GM12892 (cell line): ENCODE results near the gene ADAMTS12.

Source experiments
- POLR2A ChIP-seq: IDR thresholded peaks from 2 replicates; pipeline ENCODE4 v1.6.1; 2011; ENCODE audit warnings: low read depth, low read length, control low read depth
- POLR2AphosphoS5 ChIP-seq: IDR thresholded peaks from 2 replicates; pipeline ENCODE4 v1.6.1; 2011; ENCODE audit warnings: low read depth, low read length, control low read depth
- TAF1 ChIP-seq: IDR thresholded peaks from 2 replicates; pipeline ENCODE4 v1.6.1; 2011; ENCODE audit warnings: low read depth, mild to moderate bottlenecking, control low read depth, low read length, borderline replicate concordance

DNA sequence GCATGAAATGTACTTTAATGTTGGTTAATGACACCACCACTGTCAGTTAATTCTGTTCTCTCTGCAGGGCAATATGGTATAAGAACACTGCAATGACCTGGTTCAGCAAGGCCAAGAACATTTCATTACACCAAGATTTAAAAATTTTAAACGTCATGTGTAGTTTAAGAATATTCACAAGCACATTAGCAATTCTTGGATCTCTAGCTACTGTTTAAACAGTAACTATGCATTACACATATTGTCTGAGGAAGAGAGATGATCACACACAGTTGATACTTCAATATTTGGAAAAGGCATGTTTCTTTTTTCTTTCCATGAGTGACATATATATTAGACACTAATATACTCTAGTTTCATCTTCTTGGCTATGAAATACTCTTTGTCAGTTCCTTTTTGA is 143.0 kb downstream of the ADAMTS12 start:
- TF ChIP-seq POLR2A, result no peak
- TF ChIP-seq TAF1, result no peak
- no peak for TF ChIP-seq POLR2AphosphoS5
